IPS-18c (cell line): ENCODE measurements around the gene HLA-DMA.

ENCODE experiments used
- H3K4me3 ChIP-seq: 2 replicates; pipeline ENCODE4 v1.7.0; 2013; ENCODE audit warnings: low read depth, mild to moderate bottlenecking, low read length, moderate library complexity; ENCODE audit not compliant: insufficient read depth
- H3K9me3 ChIP-seq: one replicate; pipeline ENCODE4 v1.6.1; 2013; ENCODE audit warnings: mild to moderate bottlenecking, low read length, moderate library complexity; ENCODE audit not compliant: control insufficient read depth, insufficient read depth

HLA-DMA gene

DNA sequence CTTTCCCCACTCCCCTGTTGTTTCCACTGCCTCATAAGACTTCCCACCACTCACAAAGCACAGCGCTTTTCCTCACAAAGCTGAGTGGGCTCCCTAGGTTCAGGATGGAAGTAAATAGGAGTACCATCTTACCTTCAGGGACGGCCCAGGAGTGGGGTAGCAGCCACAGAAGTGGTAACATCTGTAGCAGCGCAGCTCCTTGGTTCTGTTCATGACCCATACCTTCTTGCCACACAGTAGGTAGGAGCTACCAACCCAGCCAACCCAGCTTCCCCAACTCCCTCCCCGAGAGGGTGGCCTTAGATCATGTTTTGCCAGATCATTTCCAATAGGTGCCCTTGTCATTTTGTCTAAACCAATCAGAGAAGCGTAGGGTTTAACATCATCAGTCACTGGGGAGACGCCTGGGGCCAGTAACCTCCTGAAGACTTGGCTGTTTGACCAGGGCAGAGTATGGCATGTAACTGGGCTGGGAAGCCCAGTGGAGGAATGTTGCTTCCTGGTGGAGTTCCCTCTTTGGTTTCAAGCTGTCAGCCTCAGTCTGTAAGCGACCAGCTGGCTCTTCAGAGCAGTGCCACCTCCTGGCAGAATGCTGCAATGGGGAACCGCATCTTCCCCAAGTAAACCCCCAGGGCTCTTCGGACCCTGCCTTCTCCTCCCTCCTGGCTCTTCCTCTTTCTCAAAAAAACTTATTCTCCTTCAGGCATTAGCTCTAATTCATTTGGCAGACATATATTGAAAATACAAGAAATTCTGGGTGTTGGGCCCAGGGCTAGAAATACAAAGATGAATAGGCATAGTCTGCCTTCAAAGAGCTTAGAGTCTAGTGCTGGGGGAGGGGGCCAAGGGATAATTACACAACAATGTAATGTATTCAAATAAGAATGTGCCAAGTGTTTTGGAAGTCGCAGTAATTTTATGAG lies at the start of gene HLA-DMA:
Gene HLA-DMA, minus strand, starts transcription at position 281 of the 923 bp plus-strand sequence. Its CDS starts 61 bp downstream, at position 220.
- H3K9me3 ChIP-seq, result no peaks in the 10 kb centered on the region
- no peak within 1 kb of the TSS for H3K4me3 ChIP-seq

DNA sequence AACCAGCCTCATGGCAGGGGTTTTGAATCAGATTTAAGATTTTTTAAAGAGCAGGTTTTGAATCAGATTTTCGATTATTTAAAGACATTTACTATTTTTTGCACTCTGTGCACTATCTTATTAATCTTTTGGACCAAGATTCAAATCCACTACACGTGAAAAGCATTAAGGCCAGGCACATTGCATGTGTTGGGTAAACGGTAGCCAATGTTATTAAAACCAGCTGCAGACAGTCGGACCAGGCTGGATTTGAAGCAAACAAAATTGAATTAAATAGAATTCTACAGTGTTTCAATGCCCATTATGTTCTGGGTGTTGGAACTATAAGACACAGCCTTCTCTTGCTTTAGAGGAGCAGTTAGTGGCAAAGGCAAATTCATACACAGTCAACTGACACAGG lies 48.8 kb upstream of the HLA-DMA start:
- Histone ChIP-seq H3K4me3 (no peak overlapping the region), H3K9me3 (no peaks in the 10 kb centered on the region)

DNA sequence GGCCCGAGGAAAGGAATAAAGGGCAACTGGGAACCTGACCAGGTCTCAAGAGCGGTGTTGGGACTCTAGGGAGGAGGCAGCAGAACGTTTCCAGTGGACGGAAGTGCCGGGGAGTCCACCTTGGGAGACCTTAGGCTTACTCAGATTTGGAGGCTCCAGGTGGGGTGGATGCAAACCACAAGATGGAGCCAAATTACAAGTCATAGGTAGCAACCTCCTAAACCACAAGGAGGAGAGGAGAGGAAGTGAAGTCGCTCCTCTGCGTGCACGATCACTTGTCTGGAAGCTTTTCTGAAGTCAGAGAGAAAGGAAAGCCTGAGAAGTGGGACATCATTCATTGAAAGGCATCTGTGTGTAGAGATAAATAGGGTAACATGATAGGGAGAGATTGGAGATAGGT lies 47.2 kb upstream of the HLA-DMA start:
- Histone ChIP-seq H3K4me3 (no peak overlapping the region), H3K9me3 (no peaks in the 10 kb centered on the region)

DNA sequence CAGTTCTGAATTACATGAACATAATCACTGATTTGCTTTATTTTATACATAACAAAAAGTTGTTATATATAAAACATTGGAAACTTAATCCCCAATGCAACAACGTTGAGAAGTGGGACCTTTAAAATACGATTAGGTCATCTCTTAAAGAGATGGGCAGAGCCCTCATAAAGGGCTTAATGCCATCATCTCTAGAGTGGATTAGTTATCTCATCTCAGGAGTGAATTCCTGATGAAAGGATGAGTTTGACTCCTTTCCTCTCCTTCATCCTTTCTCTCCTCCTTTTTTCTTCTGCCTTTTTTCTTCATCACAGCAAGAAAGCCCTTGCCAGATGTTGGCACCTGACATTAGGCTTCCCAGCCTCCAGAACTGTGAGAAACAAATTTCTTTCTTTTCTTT lies 42.6 kb upstream of the HLA-DMA start:
- Histone ChIP-seq H3K9me3 (no peaks in the 10 kb centered on the region), H3K4me3 (no peak overlapping the region)

DNA sequence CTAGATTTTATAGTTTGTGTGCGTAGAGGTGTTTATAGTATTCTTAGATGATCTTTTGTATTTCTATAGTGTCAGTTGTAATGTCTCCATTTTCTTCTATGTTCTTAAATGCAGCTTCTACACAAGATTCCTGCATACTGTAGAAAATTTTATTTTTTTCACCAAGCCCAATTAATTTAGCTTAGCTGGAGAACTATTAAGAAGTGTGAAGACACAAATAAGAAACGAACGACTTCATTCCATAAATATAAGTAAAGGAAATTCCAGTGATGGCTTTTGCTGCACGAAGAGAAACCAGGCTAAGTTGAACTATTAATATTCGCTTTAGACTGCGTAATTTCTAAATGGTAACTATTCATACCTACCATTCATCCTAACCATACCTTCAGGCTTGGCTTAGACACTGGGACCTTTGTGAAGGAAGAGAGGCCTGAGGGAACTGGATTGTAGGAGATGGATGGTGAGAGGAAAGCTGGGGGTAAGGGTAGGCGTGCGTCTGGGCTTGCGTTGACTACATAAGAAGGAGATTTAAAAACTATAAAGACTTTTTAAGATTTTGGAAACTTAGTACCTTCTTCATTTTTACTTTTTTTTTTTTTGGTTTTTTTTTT lies 40.6 kb upstream of the HLA-DMA start:
- Histone ChIP-seq H3K9me3 (no peaks in the 10 kb centered on the region), H3K4me3 (no peak overlapping the region)

DNA sequence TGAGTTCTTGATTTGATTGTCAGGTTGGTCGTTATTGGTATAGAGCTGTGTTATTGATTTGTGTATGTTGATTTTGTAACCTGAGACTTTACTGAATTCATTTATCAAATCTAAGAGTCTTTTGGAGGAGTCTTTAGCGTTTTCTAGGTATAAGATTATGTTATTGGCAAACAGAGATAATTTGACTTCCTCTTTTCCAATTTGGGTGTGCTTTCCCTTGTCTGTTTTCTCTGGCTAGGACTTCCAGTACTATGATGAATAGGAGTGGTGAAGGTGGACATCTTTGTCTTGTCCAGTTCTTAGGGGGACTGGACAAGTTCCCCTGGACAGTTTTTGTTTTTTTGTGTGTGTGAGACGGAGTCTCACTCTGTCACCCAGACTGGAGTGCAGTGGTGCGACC lies 39.1 kb upstream of the HLA-DMA start:
- Histone ChIP-seq H3K4me3 (no peak overlapping the region), H3K9me3 (no peaks in the 10 kb centered on the region)

DNA sequence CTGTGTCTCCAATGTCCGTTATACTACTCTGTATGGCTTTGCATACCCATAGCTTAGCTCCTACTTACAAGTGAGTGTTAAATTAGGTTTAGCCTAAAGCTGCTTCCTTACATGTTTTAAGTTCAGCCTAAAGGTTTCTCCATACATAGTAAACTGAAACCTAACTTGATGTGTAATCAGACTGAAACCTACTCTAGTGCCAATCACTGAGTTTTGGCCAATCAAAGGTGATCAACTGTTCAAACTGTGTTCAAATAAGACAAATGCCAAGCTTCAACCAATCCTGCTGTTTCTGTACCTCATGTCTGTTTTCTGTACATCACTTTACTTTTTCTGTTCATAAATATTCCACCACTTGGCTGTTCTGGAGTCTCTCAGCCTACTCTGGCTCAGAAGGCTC lies 36.5 kb upstream of the HLA-DMA start:
- H3K4me3 ChIP-seq, result no peak overlapping the region

DNA sequence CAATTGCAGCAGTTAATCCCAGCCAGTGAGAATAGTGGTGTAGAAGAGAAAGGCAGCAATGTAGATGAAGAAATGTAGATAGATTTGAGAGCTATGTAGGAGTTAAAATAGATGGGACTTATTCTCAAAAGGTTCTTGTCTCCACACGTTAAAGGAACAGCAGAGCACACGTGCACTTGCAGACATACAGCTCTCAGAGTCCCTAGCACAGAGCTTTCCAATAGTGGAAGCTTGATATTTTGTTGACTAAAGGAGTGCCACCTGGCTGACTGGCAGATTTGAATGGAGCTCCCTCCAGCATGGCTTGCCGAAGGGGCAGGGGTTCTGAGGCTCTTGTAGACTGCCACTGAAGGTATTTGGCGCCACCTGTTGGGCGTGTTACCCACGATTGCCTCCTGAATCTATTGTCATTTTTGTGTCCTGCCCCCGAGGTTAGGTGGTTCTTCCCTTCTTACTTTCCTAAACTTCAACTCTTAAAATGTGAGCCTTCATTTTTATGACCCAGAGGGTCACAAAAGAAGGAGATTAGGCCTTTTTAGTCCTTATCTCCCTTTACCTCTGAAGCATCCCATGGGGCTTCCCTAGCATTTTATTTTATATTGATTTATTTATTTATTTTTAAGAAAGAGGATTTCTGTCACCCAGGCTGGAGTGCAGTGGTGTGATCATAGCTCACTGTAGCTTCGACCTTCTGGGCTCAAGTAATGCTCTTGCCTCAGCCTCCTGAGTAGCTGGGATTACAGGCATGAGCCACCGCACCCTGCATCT lies 31.9 kb upstream of the HLA-DMA start:
- no peak overlapping the region for H3K4me3 ChIP-seq
- H3K9me3 ChIP-seq, result peaks cover 2% of the 10 kb centered on the region

More for the DNA sequence above, 36.5 kb upstream of the HLA-DMA start:
- no peaks in the 10 kb centered on the region for H3K9me3 ChIP-seq

DNA sequence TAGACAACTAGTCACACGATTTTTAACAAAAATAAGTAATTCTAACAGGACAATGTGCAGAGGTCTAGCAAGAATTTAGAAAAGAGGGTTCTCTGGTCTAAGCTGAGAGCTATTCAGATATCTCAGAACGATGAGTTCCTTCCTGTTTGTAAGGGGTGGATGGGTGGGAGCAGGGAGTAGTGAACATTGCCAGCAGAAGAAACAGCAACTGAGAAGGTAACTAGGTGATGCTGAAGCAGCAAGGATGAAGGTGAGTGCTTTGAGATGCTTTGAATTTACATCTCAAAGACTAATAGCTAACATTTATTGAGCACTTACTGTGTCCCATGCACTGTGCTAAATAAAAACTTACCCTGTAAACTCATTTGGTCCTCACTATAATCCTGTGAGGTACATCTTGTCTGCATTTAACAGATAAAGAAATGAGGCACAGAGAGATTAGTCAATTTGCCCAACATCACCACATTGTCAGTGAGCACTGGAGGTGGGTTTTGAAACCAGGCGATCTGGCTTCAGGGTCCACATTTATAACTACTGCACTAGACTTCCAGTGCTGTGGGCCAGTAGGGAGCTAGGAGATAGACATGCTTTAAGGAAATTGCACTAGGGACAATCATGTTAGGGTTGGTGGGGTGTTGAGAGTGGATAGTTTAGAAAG lies 31.2 kb upstream of the HLA-DMA start:
- peaks cover 2% of the 10 kb centered on the region for H3K9me3 ChIP-seq

DNA sequence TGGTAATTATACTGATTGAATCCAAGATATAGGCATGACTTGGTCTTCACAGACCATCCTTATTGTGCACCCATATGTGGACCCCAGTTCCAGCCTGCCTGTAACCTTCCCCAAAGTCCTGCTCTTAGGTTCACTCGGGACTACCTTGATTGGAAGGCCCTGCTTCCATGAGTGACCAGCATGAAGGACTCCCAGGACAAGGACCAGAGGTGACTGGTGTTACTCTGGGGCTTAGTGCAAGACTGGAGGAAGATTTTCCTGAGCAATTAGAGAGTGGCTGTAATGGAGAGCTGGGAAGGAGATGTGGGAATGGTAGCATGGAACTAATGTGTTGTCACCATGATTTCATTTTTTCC lies 30.6 kb upstream of the HLA-DMA start:
- Histone ChIP-seq H3K9me3 (peaks cover 2% of the 10 kb centered on the region), H3K4me3 (no peak overlapping the region)

More for the DNA sequence above, 31.2 kb upstream of the HLA-DMA start:
- H3K4me3 ChIP-seq, result no peak overlapping the region

DNA sequence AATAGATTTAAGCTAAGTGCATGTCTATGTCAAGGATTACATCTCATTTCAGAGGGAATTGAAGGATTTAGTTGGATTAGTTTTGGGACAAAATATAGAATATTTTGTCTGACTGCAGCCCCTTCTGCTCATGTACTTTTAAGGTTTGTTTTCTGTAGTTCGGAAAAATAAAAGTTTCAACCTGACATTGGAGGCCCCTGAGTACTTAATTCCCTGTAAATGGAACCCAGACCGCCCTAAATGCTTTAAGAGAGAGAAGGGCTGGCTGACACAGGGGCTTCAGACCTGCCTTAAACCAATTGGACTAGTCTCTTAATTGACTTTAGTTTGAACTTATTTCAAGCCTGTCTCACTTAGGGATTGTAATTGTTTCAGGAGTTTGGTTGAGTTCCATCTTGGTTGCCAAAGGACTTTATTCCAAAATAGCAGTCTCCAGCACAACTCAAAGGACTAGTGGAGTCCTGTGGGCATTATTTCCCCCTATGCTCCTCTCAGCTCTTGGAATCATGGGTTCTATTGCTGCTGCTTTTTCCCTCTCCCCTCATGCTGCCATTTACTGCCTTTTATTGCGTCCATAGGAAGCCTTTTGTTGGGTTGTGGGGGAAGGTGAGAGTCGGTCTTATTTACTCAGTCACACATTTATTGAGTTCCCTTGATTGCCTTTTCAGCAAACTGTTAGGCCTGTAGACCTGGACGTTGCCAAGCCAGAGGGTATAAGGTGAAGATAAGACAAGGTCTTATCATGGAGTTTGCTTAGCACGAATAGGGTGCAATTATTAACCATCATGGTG lies 30.0 kb upstream of the HLA-DMA start:
- no peak overlapping the region for H3K4me3 ChIP-seq
- H3K9me3 ChIP-seq, result peaks cover 2% of the 10 kb centered on the region

DNA sequence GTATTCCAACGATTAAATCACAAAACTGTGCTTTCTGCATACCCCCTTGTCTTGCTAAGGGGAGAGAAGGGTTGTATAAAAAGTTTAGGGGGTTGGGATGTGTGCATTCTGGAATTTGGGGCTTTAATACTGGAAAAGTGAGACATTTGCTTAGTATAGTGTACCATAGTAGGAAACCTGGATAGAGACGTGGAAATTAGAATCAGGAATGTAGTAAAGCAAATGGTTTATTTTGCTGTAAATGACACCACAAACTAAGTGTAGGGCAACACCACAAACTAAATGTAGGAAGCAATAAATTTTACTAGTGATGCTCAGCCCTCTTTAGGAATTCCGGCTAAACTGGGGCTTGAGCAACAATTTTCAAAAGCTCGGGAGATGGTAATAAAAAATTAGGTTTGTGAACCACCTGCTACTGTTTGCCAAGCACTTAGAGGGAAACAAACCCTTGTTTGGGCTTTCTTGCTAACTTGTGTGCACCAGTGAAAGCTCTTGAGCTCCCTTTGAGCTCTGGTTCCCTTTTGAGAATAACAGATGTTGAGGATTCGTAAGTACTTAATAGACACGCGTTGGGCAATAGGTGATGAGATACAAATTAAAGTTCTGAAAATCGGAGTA lies 29.3 kb upstream of the HLA-DMA start:
- no peak overlapping the region for H3K4me3 ChIP-seq
- H3K9me3 ChIP-seq, result peaks cover 2% of the 10 kb centered on the region

DNA sequence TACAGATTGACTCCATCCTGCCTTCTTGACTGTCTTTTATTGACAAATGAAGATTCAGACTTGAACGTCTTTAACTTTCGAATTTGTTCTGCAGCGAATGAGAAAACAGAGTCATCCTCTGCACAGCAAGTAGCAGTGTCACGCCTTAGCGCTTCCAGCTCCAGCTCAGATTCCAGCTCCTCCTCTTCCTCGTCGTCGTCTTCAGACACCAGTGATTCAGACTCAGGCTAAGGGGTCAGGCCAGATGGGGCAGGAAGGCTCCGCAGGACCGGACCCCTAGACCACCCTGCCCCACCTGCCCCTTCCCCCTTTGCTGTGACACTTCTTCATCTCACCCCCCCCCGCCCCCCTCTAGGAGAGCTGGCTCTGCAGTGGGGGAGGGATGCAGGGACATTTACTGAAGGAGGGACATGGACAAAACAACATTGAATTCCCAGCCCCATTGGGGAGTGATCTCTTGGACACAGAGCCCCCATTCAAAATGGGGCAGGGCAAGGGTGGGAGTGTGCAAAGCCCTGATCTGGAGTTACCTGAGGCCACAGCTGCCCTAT lies 27.7 kb upstream of the HLA-DMA start:
- H3K4me3 ChIP-seq, result no peak overlapping the region
- peaks cover 2% of the 10 kb centered on the region for H3K9me3 ChIP-seq

DNA sequence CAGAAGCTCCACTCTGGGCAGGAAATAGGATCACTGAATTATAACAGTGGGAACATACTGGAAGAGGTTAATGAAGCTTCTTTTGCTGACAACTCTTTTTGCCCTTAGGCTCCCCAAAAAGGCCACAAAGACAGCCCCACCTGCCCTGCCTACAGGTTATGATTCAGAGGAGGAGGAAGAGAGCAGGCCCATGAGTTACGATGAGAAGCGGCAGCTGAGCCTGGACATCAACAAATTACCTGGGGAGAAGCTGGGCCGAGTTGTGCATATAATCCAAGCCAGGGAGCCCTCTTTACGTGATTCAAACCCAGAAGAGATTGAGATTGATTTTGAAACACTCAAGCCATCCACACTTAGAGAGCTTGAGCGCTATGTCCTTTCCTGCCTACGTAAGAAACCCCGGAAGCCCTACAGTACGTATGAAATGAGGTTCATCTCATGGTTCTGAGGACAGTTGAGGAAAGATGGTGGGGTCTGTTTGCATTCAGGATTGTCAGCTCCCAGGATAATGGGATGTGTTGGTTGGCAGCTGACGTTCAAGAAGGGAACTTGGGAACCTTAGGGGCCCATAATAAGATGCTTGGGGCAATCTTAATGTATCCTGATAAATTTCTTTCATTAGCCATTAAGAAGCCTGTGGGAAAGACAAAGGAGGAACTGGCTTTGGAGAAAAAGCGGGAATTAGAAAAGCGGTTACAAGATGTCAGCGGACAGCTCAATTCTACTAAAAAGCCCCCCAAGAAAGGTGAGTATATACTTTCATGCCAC lies 27.0 kb upstream of the HLA-DMA start:
- Histone ChIP-seq H3K9me3 (peaks cover 2% of the 10 kb centered on the region), H3K4me3 (no peak overlapping the region)

DNA sequence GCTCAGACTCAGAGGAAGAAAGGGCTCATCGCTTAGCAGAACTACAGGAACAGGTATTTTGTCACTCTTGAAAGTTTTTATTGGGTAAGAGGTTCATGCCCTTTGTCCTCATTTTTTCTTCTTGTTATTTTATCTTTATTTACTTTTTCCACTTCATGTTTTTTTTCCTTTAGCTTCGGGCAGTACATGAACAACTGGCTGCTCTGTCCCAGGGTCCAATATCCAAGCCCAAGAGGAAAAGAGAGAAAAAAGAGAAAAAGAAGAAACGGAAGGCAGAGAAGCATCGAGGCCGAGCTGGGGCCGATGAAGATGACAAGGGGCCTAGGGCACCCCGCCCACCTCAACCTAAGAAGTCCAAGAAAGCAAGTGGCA lies 25.0 kb upstream of the HLA-DMA start:
- H3K4me3 ChIP-seq, result no peak overlapping the region
- H3K9me3 ChIP-seq, result peaks cover 2% of the 10 kb centered on the region
